NT2/D1 (cell line): ENCODE results near the gene THAP12.
"Not testable (repeated sequence)": the region's sequence is repeated elsewhere in the genome, so short reads cannot be mapped to it uniquely, and the experiment has no call there.

Source experiments
- DNase-seq: peaks from one replicate; pipeline ENCODE4 v3.0.0-alpha.2; 2011; ENCODE audit warnings: low read depth, low spot score
- H3K27me3 ChIP-seq: 2 replicates; pipeline ENCODE4 v1.6.0; 2011; ENCODE audit warnings: mild to moderate bottlenecking; ENCODE audit not compliant: insufficient read length, insufficient read depth
- H3K36me3 ChIP-seq: 2 replicates; pipeline ENCODE4 v1.6.1; 2011; ENCODE audit warnings: mild to moderate bottlenecking, low read length, mixed read lengths; ENCODE audit not compliant: insufficient read depth, insufficient read length
- H3K4me1 ChIP-seq: 2 replicates; pipeline ENCODE4 v1.5.1; 2011; ENCODE audit not compliant: insufficient read depth, insufficient read length
- H3K4me3 ChIP-seq: 2 replicates; pipeline ENCODE4 v1.5.1; 2011; ENCODE audit warnings: low read depth; ENCODE audit not compliant: insufficient read length
- H3K9ac ChIP-seq: 2 replicates; pipeline ENCODE4 v1.6.0; 2011; ENCODE audit warnings: low read depth; ENCODE audit not compliant: insufficient read length
- H3K9me3 ChIP-seq: 2 replicates; pipeline ENCODE4 v1.5.1; 2011; ENCODE audit warnings: mild to moderate bottlenecking, low read length; ENCODE audit not compliant: insufficient read depth
- SUZ12 ChIP-seq: IDR thresholded peaks from 2 replicates; pipeline ENCODE4 v1.6.1; 2011; ENCODE audit not compliant: insufficient read length, insufficient read depth; ENCODE audit errors: extremely low read depth
- YY1 ChIP-seq: IDR thresholded peaks from 2 replicates; pipeline ENCODE4 v1.6.1; 2011; ENCODE audit not compliant: insufficient read length, insufficient read depth
- ZNF274 ChIP-seq: IDR thresholded peaks from 2 replicates; pipeline ENCODE4 v1.6.1; 2011; ENCODE audit warnings: mild to moderate bottlenecking, low read depth, low read length

Gene THAP12

GRCh38 chr11:76408171-76408965, 27.4 kb upstream of the THAP12 start:
- no peak for DNase-seq
- TF ChIP-seq YY1 (no peak), SUZ12 (no peak), ZNF274 (no peak)
- H3K27me3 ChIP-seq = no peaks in the 10 kb centered on the region
- H3K36me3 ChIP-seq = no peaks in the 10 kb centered on the region
- no peak overlapping the region for H3K9ac ChIP-seq
- H3K4me1 ChIP-seq = no peaks in the 10 kb centered on the region
- H3K9me3 ChIP-seq = no peaks in the 10 kb centered on the region
- H3K4me3 ChIP-seq = no peak overlapping the region

GRCh38 chr11:76406359-76406758, 25.4 kb upstream of the THAP12 start:
- no peak for TF ChIP-seq SUZ12
- no peak for TF ChIP-seq YY1
- no peak for TF ChIP-seq ZNF274
- DNase-seq = no peak
- Histone ChIP-seq H3K9ac (no peak overlapping the region), H3K4me1 (no peaks in the 10 kb centered on the region), H3K9me3 (no peaks in the 10 kb centered on the region), H3K36me3 (no peaks in the 10 kb centered on the region), H3K4me3 (no peak overlapping the region), H3K27me3 (no peaks in the 10 kb centered on the region)

- H3K27me3 ChIP-seq, DNase-seq, H3K9ac ChIP-seq, H3K9me3 ChIP-seq, H3K36me3 ChIP-seq, H3K4me1 ChIP-seq, H3K4me3 ChIP-seq: not testable (repeated sequence)
These were observed 20.6 kb upstream of the THAP12 start for GRCh38 chr11:76401484-76401883.

GRCh38 chr11:76400967-76401366, 20.0 kb upstream of the THAP12 start:
- Histone ChIP-seq H3K9me3 (no peaks in the 10 kb centered on the region), H3K9ac (no peak overlapping the region), H3K4me3 (no peak overlapping the region), H3K4me1 (no peaks in the 10 kb centered on the region), H3K27me3 (no peaks in the 10 kb centered on the region), H3K36me3 (no peaks in the 10 kb centered on the region)
- TF ChIP-seq SUZ12 = no peak
- TF ChIP-seq YY1 = no peak
- TF ChIP-seq ZNF274 = no peak
- DNase-seq = no peak

GRCh38 chr11:76397383-76397782, 16.5 kb upstream of the THAP12 start:
- Histone ChIP-seq H3K9ac (no peak overlapping the region), H3K36me3 (no peaks in the 10 kb centered on the region), H3K4me3 (no peak overlapping the region), H3K27me3 (no peaks in the 10 kb centered on the region), H3K9me3 (no peaks in the 10 kb centered on the region), H3K4me1 (no peaks in the 10 kb centered on the region)
- DNase-seq = no peak
- TF ChIP-seq YY1 = no peak
- TF ChIP-seq SUZ12 = no peak
- no peak for TF ChIP-seq ZNF274

- H3K36me3 ChIP-seq = no peaks in the 10 kb centered on the region
- H3K4me3 ChIP-seq = no peak overlapping the region
- no peak for DNase-seq
- no peaks in the 10 kb centered on the region for H3K4me1 ChIP-seq
- no peak overlapping the region for H3K9ac ChIP-seq
- TF ChIP-seq ZNF274 = no peak
- TF ChIP-seq SUZ12 = no peak
- no peak for TF ChIP-seq YY1
- H3K9me3 ChIP-seq = no peaks in the 10 kb centered on the region
- H3K27me3 ChIP-seq = no peaks in the 10 kb centered on the region
These were observed 14.4 kb upstream of the THAP12 start for GRCh38 chr11:76395296-76395695.

- TF ChIP-seq YY1 (no peak), SUZ12 (no peak), ZNF274 (no peak)
These were observed 13.5 kb upstream of the THAP12 start for GRCh38 chr11:76394411-76394810.

GRCh38 chr11:76392870-76393269, 11.9 kb upstream of the THAP12 start:
- DNase-seq = no peak
- no peak overlapping the region for H3K4me3 ChIP-seq
- no peaks in the 10 kb centered on the region for H3K27me3 ChIP-seq
- H3K4me1 ChIP-seq = no peaks in the 10 kb centered on the region
- no peaks in the 10 kb centered on the region for H3K9me3 ChIP-seq
- H3K36me3 ChIP-seq = no peaks in the 10 kb centered on the region
- no peak overlapping the region for H3K9ac ChIP-seq
- no peak for TF ChIP-seq YY1
- TF ChIP-seq ZNF274 = no peak
- TF ChIP-seq SUZ12 = no peak

More at GRCh38 chr11:76394411-76394810, 13.5 kb upstream of the THAP12 start:
- H3K4me1 ChIP-seq = no peaks in the 10 kb centered on the region
- H3K36me3 ChIP-seq = no peaks in the 10 kb centered on the region
- no peak overlapping the region for H3K4me3 ChIP-seq
- no peaks in the 10 kb centered on the region for H3K9me3 ChIP-seq
- H3K9ac ChIP-seq = no peak overlapping the region
- H3K27me3 ChIP-seq = no peaks in the 10 kb centered on the region
- DNase-seq = no peak
